NCI-H69 (cell line): ENCODE data around the gene TMEM40.
"Not testable (repeated sequence)": the region's sequence is repeated elsewhere in the genome, so short reads cannot be mapped to it uniquely, and the experiment has no call there.

ENCODE experiments used
- DNase-seq: peaks from one replicate; lab custom pipeline; 2025; lab: John Stamatoyannopoulos, UW

The TMEM40 gene

GRCh38 chr3:12775970-12776369, 16.9 kb upstream of the TMEM40 start:
- DNase-seq: not testable (repeated sequence)

DNA sequence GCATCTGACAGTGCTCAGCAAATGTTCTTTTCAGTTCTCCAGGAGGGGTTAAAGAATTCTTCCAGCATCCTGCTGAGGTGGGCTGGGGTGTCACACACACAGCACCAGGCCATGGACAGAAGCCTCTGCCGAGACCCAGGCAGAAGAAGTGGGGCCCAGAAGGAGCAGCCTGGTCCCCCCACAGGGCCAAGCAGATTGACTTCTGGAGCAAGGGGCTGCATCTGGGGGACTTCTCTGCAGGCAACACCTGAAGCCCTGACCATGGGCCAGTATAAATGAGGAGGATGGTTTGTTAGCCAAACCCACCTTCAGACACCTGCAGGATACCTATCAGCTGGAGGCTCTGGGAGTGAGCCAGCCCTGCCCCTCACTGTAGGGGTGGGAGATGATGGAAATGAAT, 16.2 kb upstream of the TMEM40 start:
- DNase-seq: no peak

- DNase-seq: no peak
Measured at GRCh38 chr3:12774619-12775018, 15.6 kb upstream of the TMEM40 start.

DNA sequence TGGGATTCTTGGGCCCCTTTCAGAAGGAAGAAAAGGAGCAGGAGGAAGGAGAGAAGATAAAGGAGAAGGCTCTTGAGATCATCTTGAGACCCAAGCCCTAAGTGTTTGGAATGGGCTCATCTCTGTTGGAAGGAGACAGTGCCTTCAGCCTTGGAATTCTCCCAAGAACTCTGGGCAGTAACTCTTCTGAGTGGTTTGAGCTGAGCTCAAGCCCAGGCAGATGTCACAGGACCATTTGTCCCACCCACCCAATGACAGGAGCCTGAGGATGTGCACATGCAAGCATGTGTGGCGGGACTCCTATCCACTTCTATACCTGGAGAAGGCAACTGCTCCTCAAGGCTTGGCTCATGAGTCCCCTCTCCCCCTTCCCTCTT, 14.6 kb upstream of the TMEM40 start:
- no peak for DNase-seq

- DNase-seq: no peak
Measured at GRCh38 chr3:12773030-12773709, 14.1 kb upstream of the TMEM40 start.

- no peak for DNase-seq
Measured at GRCh38 chr3:12772462-12772861, 13.4 kb upstream of the TMEM40 start.

GRCh38 chr3:12771236-12771635, 12.2 kb upstream of the TMEM40 start:
- no peak for DNase-seq

DNA sequence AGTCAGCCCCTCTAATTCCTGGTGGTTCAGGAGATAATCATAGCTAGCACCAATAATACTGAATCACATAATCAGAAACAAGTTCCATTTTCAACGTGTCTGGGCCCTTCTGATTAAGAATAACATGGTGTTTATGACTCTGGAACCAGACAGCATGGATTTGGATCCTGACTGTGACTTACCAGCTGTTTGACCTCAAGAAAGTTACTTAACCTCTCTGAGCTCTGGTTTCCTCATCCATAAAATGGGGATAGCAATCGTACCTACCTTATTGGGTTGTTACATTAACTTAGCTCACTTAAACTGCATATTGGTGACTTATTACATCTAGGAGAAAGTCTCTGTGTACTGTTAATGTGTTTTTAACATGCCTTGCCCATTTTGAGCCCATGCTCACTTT, 10.7 kb upstream of the TMEM40 start:
- DNase-seq: no peak

GRCh38 chr3:12768579-12769527, 9.8 kb upstream of the TMEM40 start:
- peak; percentile 58 for DNase-seq

DNA sequence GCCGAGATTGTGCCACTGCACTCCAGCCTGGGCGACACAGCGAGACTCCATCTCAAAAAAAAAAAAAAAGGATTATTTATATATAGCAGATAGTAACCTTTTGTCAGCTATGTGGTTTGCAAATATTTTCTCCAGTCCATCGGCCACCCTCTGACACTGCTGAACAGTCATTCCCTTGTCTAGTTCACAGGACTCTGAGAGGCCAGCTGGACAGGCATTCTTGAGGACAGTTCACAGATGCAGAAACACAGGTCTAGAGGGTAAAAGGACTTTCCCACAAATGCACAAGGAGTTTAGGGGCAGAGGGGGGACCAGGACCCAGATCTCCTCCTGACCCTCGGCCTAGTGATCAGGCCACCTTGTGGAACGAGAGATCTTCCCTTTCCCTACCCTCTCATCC, 7.5 kb upstream of the TMEM40 start:
- DNase-seq: no peak

DNA sequence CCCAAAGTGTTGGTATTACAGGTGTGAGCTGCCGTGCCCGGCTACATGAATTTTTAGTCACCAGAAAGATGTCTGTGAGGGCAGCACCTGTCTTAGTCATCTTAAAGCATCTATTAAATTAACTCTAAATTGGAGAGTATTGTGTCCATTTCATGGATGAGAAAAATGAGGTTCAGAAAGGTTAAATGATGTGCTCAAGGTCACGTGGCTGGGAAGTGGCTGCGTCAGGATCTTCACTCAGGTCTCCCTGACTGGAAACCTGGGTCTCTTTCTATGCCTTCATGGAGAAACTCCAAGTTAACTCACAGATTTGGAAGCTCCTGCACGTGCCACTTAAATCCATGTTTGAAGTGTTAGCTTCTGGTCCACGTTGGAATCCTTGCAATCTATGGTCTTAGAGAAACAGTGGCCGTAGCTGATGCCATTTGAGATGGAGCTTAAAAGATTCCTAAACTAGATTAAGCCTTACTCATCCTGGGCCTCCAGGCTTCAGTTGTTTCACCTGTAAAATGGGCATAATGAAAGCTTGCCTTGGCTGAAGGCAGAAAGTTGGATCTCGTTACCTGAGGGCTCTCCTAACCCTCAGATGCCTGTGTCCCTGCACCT, 5.2 kb upstream of the TMEM40 start:
- no peak for DNase-seq

GRCh38 chr3:12759693-12760565, 870 bp upstream of the TMEM40 start:
- no peak for DNase-seq

DNA sequence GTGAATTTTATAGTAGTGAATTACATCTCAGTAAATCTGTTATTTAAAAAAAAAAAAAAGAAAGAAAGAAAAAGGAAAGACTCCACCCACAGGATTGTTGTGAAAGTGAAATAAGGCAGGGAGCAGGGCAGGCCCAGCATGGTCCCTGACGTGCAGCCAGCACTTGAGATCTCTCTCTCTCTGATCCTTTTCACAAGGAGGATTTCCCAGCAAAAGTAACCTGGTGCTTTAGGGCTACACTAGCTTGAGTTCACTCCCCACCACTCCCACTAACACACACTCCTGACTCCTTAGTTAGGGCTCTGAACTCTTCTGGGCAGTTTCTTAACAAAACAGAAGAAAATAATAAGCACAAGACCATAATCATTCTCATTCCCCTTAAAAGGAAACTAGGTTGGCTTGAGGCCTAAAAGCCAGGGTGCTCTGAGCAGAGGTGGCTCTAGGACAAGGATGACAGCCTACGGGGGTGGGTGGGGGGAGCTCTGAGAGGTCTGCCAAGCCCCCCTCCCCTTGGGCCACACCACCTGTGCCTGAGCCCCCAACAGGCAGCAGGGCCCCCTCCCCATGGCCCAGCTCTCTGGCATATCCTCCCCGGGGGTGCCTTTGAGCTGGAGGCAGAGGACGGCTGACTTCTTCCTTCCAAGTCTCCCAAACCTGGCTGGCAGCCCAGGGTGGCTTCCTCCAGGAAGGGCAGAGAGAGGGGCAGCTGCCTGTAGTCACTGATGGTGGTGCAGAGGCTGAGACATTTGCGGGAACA, 856 bp downstream of the TMEM40 start:
- DNase-seq: no peak

DNA sequence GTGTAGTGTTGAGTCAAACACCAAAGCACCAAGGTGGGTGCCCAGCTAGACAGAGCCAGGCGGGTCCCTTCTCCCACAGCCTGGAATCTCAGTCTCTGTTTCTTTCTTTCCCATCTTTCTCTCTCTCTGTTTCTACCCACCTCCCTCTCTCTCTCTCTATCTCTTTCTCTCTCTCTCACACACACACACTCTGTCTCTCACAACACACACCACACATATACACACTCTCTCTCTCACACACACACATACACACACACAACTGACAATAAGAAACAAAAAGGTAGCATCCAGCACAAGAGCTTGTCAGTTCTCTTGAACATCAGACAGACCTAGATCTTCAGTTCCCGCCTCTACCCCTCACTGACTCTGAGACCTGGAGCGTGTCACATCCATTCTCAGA, 2.4 kb downstream of the TMEM40 start:
- DNase-seq: no peak

GRCh38 chr3:12756175-12756574, 2.9 kb downstream of the TMEM40 start:
- no peak for DNase-seq

GRCh38 chr3:12755754-12756153, 3.3 kb downstream of the TMEM40 start:
- DNase-seq: no peak

GRCh38 chr3:12754313-12754712, 4.7 kb downstream of the TMEM40 start:
- DNase-seq: no peak

DNA sequence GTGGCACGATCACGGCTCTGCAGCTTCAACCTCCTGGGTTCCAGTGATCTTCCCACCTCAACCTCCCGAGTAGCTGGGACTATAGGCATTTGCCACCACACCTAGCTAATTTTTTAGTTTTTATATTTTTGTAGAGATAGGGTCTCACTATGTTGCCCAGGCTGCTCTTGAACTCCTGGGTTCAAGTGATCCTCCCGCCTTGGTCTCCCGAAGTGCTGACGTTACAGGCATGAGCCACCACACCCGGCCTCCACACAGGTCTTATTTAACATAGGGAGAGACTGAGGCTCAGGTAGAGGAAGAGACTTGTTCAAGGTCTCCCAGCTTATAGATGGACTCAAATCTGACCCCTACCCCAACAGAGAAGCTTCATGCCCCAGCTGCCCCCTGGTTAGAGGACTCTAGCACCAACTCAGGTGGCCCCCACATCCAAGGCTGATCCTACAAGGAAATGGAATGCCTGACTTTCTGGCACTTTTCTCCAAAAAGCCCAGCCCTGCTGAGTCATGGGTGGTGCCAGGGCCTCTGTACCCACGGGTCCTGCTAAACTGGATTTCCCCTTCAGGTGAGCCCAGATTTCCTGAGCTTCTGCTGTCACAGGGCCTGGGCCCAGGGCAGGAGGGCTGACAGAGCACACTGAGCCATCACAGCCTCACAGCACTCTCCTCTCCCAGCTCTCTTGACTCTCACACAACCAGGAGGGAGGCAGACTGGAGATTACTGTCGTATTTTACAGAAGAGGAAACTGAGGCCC, 5.6 kb downstream of the TMEM40 start:
- DNase-seq: no peak

DNA sequence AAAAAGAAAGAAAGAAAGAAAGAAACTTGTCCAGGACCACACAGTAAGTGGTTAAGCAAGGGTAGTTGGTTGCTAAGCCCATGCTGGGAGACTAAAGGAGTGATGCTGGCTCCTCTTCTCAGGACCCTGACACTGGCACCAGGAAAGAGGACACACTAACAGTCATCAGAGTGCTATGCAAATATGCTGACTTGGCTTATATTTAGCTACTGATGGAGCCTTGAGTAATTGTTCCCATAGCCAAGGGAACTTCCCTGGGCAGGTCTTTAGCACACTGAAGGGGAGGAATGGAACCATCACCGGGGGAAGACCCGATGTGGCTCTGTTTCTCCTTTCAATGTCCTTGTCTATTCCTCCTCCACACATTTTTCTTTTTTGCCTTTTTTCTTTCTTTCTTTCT, 6.2 kb downstream of the TMEM40 start:
- no peak for DNase-seq

GRCh38 chr3:12752102-12752501, 7.0 kb downstream of the TMEM40 start:
- no peak for DNase-seq

GRCh38 chr3:12751571-12751970, 7.5 kb downstream of the TMEM40 start:
- DNase-seq: no peak
